GM23248 (cell line): ENCODE results near the gene PPP2R2D.

ENCODE experiments used
- EZH2 ChIP-seq: fragments of 200-600 bp; sonication (generic); IDR thresholded peaks from 2 replicates; pipeline ENCODE4 v1.6.1; 2018; ENCODE audit warnings: antibody characterized with exemption, mild to moderate bottlenecking; ENCODE audit not compliant: insufficient read depth, poor library complexity, severe bottlenecking
- EZH2phosphoT487 ChIP-seq: fragments of 200-600 bp; sonication (generic); IDR thresholded peaks from 2 replicates; pipeline ENCODE4 v1.6.1; 2018; ENCODE audit warnings: antibody characterized with exemption, moderate library complexity, mild to moderate bottlenecking, low read depth; ENCODE audit not compliant: insufficient read depth

DNA sequence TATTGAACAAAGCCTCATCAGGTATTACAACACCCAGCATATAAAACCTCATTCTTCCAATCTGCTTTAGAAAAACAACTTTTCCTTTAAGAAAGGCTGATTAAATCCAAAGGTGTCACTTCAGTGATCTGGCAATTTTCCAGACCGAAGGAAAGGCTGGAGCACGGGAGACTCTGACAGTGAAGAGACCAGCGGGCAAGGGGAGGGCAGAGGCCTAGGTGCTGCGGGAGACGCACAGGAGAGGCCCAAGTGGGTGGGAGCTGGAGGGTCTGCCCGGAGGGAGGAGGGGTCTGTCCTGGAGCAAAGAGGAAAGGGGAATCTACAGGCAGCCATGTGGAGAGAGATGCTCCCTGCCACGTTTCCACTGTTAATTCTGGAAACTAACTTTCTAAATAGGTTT, 24.3 kb upstream of the PPP2R2D start:
- TF ChIP-seq EZH2 (no peak), EZH2phosphoT487 (no peak)
